ENCODE measurements around the gene TSC22D3.
"Not testable (repeated sequence)": the region's sequence is repeated elsewhere in the genome, so short reads cannot be mapped to it uniquely, and the experiment has no call there.

TSC22D3 gene

GRCh38 chrX:107775734-107776511 lies at the start of gene TSC22D3:
Gene TSC22D3, minus strand, starts transcription at chrX:107775787. Its CDS starts 368 bp downstream, at chrX:107775419.
- peak; percentile 18 for DNase-seq

GRCh38 chrX:107823456-107823855 lies 47.9 kb upstream of the TSC22D3 start:
- peak; percentile 2 for DNase-seq

GRCh38 chrX:107823042-107823441 lies 47.5 kb upstream of the TSC22D3 start:
- no peak for DNase-seq

GRCh38 chrX:107818900-107819521 lies 43.4 kb upstream of the TSC22D3 start:
- DNase-seq: no peak

GRCh38 chrX:107810053-107810452 lies 34.5 kb upstream of the TSC22D3 start:
- DNase-seq: not testable (repeated sequence)

- no peak for DNase-seq
Observed at GRCh38 chrX:107805179-107805578, 29.6 kb upstream of the TSC22D3 start.

- DNase-seq: no peak
Observed at GRCh38 chrX:107804427-107804826, 28.8 kb upstream of the TSC22D3 start.

GRCh38 chrX:107787827-107788226 lies 12.2 kb upstream of the TSC22D3 start:
- no peak for DNase-seq

- no peak for DNase-seq
Observed at GRCh38 chrX:107780525-107780924, 4.9 kb upstream of the TSC22D3 start.

- no peak for DNase-seq
Observed at GRCh38 chrX:107777536-107777832, 1.9 kb upstream of the TSC22D3 start, which contains the start of gene NCBP2L. Gene NCBP2L, plus strand, starts transcription at chrX:107777733. Its CDS starts 16,488 bp downstream, at chrX:107794221.

GRCh38 chrX:107776649-107777535 lies 1.3 kb upstream of the TSC22D3 start:
- DNase-seq: peak; percentile 74

GRCh38 chrX:107775000-107775733 lies 420 bp downstream of the TSC22D3 start:
- DNase-seq: no peak

- no peak for DNase-seq
Observed at GRCh38 chrX:107773906-107774435, 1.6 kb downstream of the TSC22D3 start.

GRCh38 chrX:107773206-107773605 lies 2.4 kb downstream of the TSC22D3 start:
- no peak for DNase-seq

GRCh38 chrX:107769581-107770317 lies 5.8 kb downstream of the TSC22D3 start:
- no peak for DNase-seq

- DNase-seq: no peak
Observed at GRCh38 chrX:107768051-107768450, 7.5 kb downstream of the TSC22D3 start.

- no peak for DNase-seq
Observed at GRCh38 chrX:107766470-107767150, 9.0 kb downstream of the TSC22D3 start.

- no peak for DNase-seq
Observed at GRCh38 chrX:107764845-107765608, 10.6 kb downstream of the TSC22D3 start.

GRCh38 chrX:107763647-107764046 lies 11.9 kb downstream of the TSC22D3 start:
- no peak for DNase-seq

All from amniotic stem cell (primary cell).